Breast epithelium (tissue), 4 donors: ENCODE results near the gene INSC. TPM values are rescaled to one million over a fixed set of nuclear protein-coding genes. Genes with fewer than 3 reads are reported as not detected.

ENCODE experiments used
- DNase-seq, 2 donors: peaks; one replicate each; pipeline ENCODE4 v3.0.0-alpha.2; 2019; ENCODE audit warnings: low spot score in 2 of 2
- H3K27ac ChIP-seq, 2 donors: fragments of 200-600 bp; sonication (generic) in 1 of 2; one replicate each; pipeline ENCODE4 v1.5.1; 2016 to 2019; ENCODE audit warnings: mild to moderate bottlenecking in 1 of 2
- H3K27me3 ChIP-seq, 2 donors: fragments of 200-600 bp; sonication (generic) in 1 of 2; one replicate each; pipeline versions ENCODE4 v1.5.1 to v1.6.0; 2017 to 2019; ENCODE audit warnings: control low read depth in 1 of 2, mild to moderate bottlenecking in 1 of 2
- H3K36me3 ChIP-seq: fragments of 200-600 bp; one replicate; pipeline ENCODE4 v1.5.1; 2019
- H3K4me1 ChIP-seq, 2 donors: fragments of 200-600 bp; sonication (generic); one replicate each; pipeline ENCODE4 v1.5.1; 2016 to 2019; ENCODE audit warnings: control low read depth in 1 of 2
- H3K4me3 ChIP-seq, 3 donors: fragments of 200-600 bp; sonication (generic); 1 replicate in 2 of 3; 2 replicates in 1 of 3; pipeline ENCODE4 v1.5.1; 2016 to 2019; ENCODE audit warnings: mild to moderate bottlenecking in 3 of 3, moderate library complexity in 2 of 3
- H3K9me3 ChIP-seq, 2 donors: fragments of 200-600 bp; sonication (generic) in 1 of 2; one replicate each; pipeline ENCODE4 v1.5.1; 2016 to 2019; ENCODE audit warnings: control low read depth in 1 of 2
- CTCF ChIP-seq, 3 donors: fragments of 450-650 bp; IDR thresholded peaks; one replicate each; pipeline ENCODE4 v1.5.1; 2016 to 2017; ENCODE audit warnings: antibody characterized with exemption in 3 of 3, mild to moderate bottlenecking in 3 of 3, moderate library complexity in 3 of 3
- POLR2A ChIP-seq: fragments of 450-650 bp; IDR thresholded peaks from one replicate; pipeline ENCODE4 v1.6.1; 2016; ENCODE audit warnings: antibody characterized with exemption, mild to moderate bottlenecking, moderate library complexity
- POLR2AphosphoS5 ChIP-seq, 3 donors: sonication (generic); formaldehyde crosslinking; IDR thresholded peaks; one replicate each; pipeline ENCODE4 v1.6.1; 2017; ENCODE audit warnings: antibody characterized with exemption in 3 of 3
- intact Hi-C: fragments of 100-400 bp; cut with DNase I; formaldehyde crosslinking; loops from one replicate; pipeline ENCODE4 v1.15.1; 2023; ENCODE audit warnings: low total_unique reads
- total RNA-seq, 3 donors: library from RNA; depleted of rRNA; stranded (reverse); fragments of >200 nt; gene quantifications; one replicate each; pipeline ENCODE4 v1.1.0, GENCODE V29; 2016

The INSC gene
- total RNA-seq, 3 donors from 2014 or later = 0.33 to 0.88 TPM; not detected in 1

GRCh38 chr11:15111215-15111614 is 3.5 kb upstream of the INSC start:
- TF ChIP-seq POLR2A (no peak), POLR2AphosphoS5 (IDR thresholded peaks at IDR 0.05) (no peak), CTCF (IDR thresholded peaks at IDR 0.05) (no peak)
- H3K27ac ChIP-seq = no peak overlapping the region
- DNase-seq = no peak

GRCh38 chr11:15112131-15112541 is 2.6 kb upstream of the INSC start:
- Histone ChIP-seq H3K9me3 (no peaks in the 10 kb centered on the region), H3K27me3 (peaks cover 0 to 26% of the 10 kb centered on the region in 2 donors), H3K4me1 (no peaks in the 10 kb centered on the region), H3K4me3 (no peak overlapping the region), H3K27ac (no peak overlapping the region), H3K36me3 (no peaks in the 10 kb centered on the region)
- DNase-seq = no peak
- intact Hi-C loops = no loop called here
- TF ChIP-seq POLR2AphosphoS5 (IDR thresholded peaks at IDR 0.05) (no peak), CTCF (IDR thresholded peaks at IDR 0.05) (no peak), POLR2A (no peak)

More at GRCh38 chr11:15111215-15111614, 3.5 kb upstream of the INSC start:
- H3K4me1 ChIP-seq = no peaks in the 10 kb centered on the region
- H3K9me3 ChIP-seq = no peaks in the 10 kb centered on the region
- peaks cover 0 to 21% of the 10 kb centered on the region in 2 donors for H3K27me3 ChIP-seq
- H3K36me3 ChIP-seq = no peaks in the 10 kb centered on the region
- H3K4me3 ChIP-seq = no peak overlapping the region
- intact Hi-C loops = no loop called here

GRCh38 chr11:15113381-15113780 is 1.3 kb upstream of the INSC start:
- Histone ChIP-seq H3K27ac (no peak overlapping the region), H3K36me3 (no peaks in the 10 kb centered on the region), H3K9me3 (no peaks in the 10 kb centered on the region), H3K4me1 (no peaks in the 10 kb centered on the region), H3K4me3 (no peak overlapping the region), H3K27me3 (peaks cover 0 to 30% of the 10 kb centered on the region in 2 donors)
- intact Hi-C loops = no loop called here
- no peak for DNase-seq
- TF ChIP-seq POLR2A = no peak
- no peak for TF ChIP-seq POLR2AphosphoS5 (IDR thresholded peaks at IDR 0.05)
- TF ChIP-seq CTCF (IDR thresholded peaks at IDR 0.05) = no peak

GRCh38 chr11:15115686-15116085 is 963 bp downstream of the INSC start:
- Histone ChIP-seq H3K36me3 (no peaks in the 10 kb centered on the region), H3K4me1 (no peaks in the 10 kb centered on the region), H3K27me3 (peaks cover 0 to 30% of the 10 kb centered on the region in 2 donors), H3K27ac (no peak overlapping the region), H3K9me3 (no peaks in the 10 kb centered on the region), H3K4me3 (no peak overlapping the region)
- intact Hi-C loops = no loop called here
- no peak for DNase-seq
- no peak for TF ChIP-seq CTCF (IDR thresholded peaks at IDR 0.05)
- no peak for TF ChIP-seq POLR2AphosphoS5 (IDR thresholded peaks at IDR 0.05)
- TF ChIP-seq POLR2A = no peak

GRCh38 chr11:15117751-15118150 is 3.0 kb downstream of the INSC start:
- TF ChIP-seq CTCF (IDR thresholded peaks at IDR 0.05) (no peak), POLR2A (no peak), POLR2AphosphoS5 (IDR thresholded peaks at IDR 0.05) (no peak)
- intact Hi-C loops = no loop called here

More at GRCh38 chr11:15117751-15118150, 3.0 kb downstream of the INSC start:
- H3K4me3 ChIP-seq = no peak overlapping the region
- DNase-seq = no peak
- peaks cover 0 to 30% of the 10 kb centered on the region in 2 donors for H3K27me3 ChIP-seq
- no peaks in the 10 kb centered on the region for H3K4me1 ChIP-seq
- H3K9me3 ChIP-seq = no peaks in the 10 kb centered on the region
- H3K27ac ChIP-seq = no peak overlapping the region
- H3K36me3 ChIP-seq = no peaks in the 10 kb centered on the region
